Measurements from ENCODE around the gene LARP1B. TPM values are rescaled to one million over a fixed set of nuclear protein-coding genes. Genes with fewer than 3 reads are reported as not detected.
"Not testable (repeated sequence)": the region's sequence is repeated elsewhere in the genome, so short reads cannot be mapped to it uniquely, and the experiment has no call there.

Gene LARP1B
- total RNA-seq, 1 experiment from 2014 or later, result 42.9 TPM

DNA sequence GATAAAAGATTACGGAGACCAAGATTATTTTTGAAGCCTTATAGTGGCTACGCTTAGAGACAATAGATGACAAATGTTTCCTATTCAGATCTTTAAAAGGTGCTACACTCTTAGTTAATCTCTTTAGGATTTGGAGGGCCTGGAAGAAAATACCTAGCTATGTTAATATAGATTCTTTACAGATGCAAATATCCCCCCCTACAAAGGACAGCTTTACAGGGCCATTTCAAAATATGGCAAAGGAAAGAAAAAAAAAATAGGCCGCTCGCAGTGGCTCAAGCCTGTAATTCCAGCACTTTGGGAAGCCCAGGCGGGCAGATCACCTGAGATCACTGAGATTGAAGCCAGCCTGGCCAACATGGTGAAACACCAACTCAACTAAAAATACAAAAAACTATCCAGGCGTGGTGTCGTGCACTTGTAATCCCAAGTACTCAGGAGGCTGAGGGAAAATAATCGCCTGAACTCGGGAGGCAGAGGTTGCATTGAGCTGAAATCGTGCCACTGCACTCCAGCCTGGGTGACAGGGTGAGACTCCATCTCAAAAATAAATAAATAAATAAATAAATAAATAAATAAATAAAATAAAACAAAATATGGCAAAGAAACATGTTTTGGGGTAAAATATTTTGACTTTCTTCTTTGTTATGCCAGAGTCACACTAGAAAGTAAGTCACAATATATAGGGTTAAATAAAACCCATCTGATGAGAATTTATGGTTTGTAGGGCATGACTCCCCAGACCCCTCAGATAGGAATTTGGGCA is 5.5 kb upstream of the LARP1B start:
- not testable (repeated sequence) for H4K5ac ChIP-seq (ENCODE audit: insufficient read length, low read depth, low read length); H4K20me1 ChIP-seq (ENCODE audit: control insufficient read depth, insufficient read depth, insufficient read length); H3K27me3 Mint-ChIP-seq (ENCODE audit: low read depth); H3K9me3 Mint-ChIP-seq; H3K23ac ChIP-seq (ENCODE audit: insufficient read length, low read depth, low read length); H3K23me2 ChIP-seq (ENCODE audit: insufficient read length, low read depth, low read length, poor library complexity, severe bottlenecking); H3T11ph ChIP-seq (ENCODE audit: low read length); H3K4me1 ChIP-seq (ENCODE audit: insufficient read depth, low read length); H3K27me3 ChIP-seq (ENCODE audit: insufficient read depth, low read length); H2AK5ac ChIP-seq (ENCODE audit: insufficient read length, low read length); H2BK5ac ChIP-seq (ENCODE audit: insufficient read length, low read length); H3K36me3 Mint-ChIP-seq (ENCODE audit: insufficient read depth in 1 of 3, low read depth in 3 of 3); H3K56ac ChIP-seq (ENCODE audit: insufficient read length, low read depth, low read length); H4K91ac ChIP-seq (ENCODE audit: insufficient read length, low read depth, low read length); H4K8ac ChIP-seq (replicated peaks; ENCODE audit: insufficient read length, low read depth, low read length); H2BK20ac ChIP-seq (ENCODE audit: low read depth, low read length, poor library complexity, severe bottlenecking); H2AFZ ChIP-seq (ENCODE audit: low read length); H2BK12ac ChIP-seq (ENCODE audit: insufficient read length, low read depth, low read length); H2BK120ac ChIP-seq (ENCODE audit: low read depth, low read length, poor library complexity, severe bottlenecking); H3K4me2 ChIP-seq (ENCODE audit: insufficient read depth, insufficient read length, low read length); H2BK15ac ChIP-seq (ENCODE audit: low read depth, low read length); H3K79me2 ChIP-seq (ENCODE audit: insufficient read depth, low read length); H3K4ac ChIP-seq (ENCODE audit: low read depth, low read length); H3K9me3 ChIP-seq (ENCODE audit: control insufficient read depth, low read depth, low read length); H3K79me1 ChIP-seq (ENCODE audit: insufficient read depth, low read depth, low read length, poor library complexity, severe bottlenecking); H3K9ac ChIP-seq (ENCODE audit: extremely low read depth, insufficient read length, low read length)
- Mint-ChIP-seq H3K4me3 (peak overlapping the region; percentile 10 to 48; a peak in 3 of 5 replicates), H3K27ac (peak overlapping the region; percentile 90 to 99 (median 98)), H3K4me1 (peaks cover 19 to 33% of the 10 kb centered on the region in 2 experiments)
- Histone ChIP-seq H3K14ac (ENCODE audit: insufficient read depth, low read length) (peak overlapping the region; percentile 32; the same call in 1 of the 2 replicates), H3K27ac (ENCODE audit: insufficient read length, low read depth, low read length) (peak overlapping the region; percentile 91), H3K18ac (ENCODE audit: insufficient read length, low read depth, low read length) (peak overlapping the region; percentile 45)
- WGBS (ENCODE audit: extremely low coverage, insufficient read length, low lambda C conversion rate), result no CpG with 5 or more reads among the region's 10 CpGs
- peak; percentile 67 for DNase-seq

All from H9 (cell line).